NOMO-1 treated with DMSO at 0.1 percent for 48 hours (cell line): Measurements from ENCODE around the gene TEX264.
"Not testable (repeated sequence)": the region's sequence is repeated elsewhere in the genome, so short reads cannot be mapped to it uniquely, and the experiment has no call there.

ENCODE experiments used
- DNase-seq: peaks from one replicate; lab custom pipeline; 2025; ENCODE audit not compliant: unreplicated experiment; lab: John Stamatoyannopoulos, UW

The TEX264 gene

GRCh38 chr3:51715231-51715976, 44.4 kb downstream of the TEX264 start:
- no peak for DNase-seq

- no peak for DNase-seq
Measured at GRCh38 chr3:51715977-51716294, 44.9 kb downstream of the TEX264 start.

- DNase-seq: no peak
Measured at GRCh38 chr3:51716805-51717204, 45.8 kb downstream of the TEX264 start.

- no peak for DNase-seq
Measured at GRCh38 chr3:51717446-51717845, 46.4 kb downstream of the TEX264 start.

GRCh38 chr3:51717947-51718346, 46.9 kb downstream of the TEX264 start:
- no peak for DNase-seq

GRCh38 chr3:51718547-51719409, 47.7 kb downstream of the TEX264 start:
- peak; percentile 80 for DNase-seq

- no peak for DNase-seq
Measured at GRCh38 chr3:51719410-51720025, 48.5 kb downstream of the TEX264 start.

GRCh38 chr3:51720292-51721061, 49.4 kb downstream of the TEX264 start:
- DNase-seq: no peak

GRCh38 chr3:51721062-51721745, 50.2 kb downstream of the TEX264 start:
- DNase-seq: no peak

GRCh38 chr3:51722362-51722761, 51.3 kb downstream of the TEX264 start:
- no peak for DNase-seq

- no peak for DNase-seq
Measured at GRCh38 chr3:51727500-51727899, 56.4 kb downstream of the TEX264 start.

- no peak for DNase-seq
Measured at GRCh38 chr3:51729042-51729633, 58.1 kb downstream of the TEX264 start.

- no peak for DNase-seq
Measured at GRCh38 chr3:51733859-51734571, 63.0 kb downstream of the TEX264 start.

GRCh38 chr3:51734572-51734907, 63.5 kb downstream of the TEX264 start:
- DNase-seq: no peak

GRCh38 chr3:51735039-51735438, 64.0 kb downstream of the TEX264 start:
- DNase-seq: peak; percentile 55

- no peak for DNase-seq
Measured at GRCh38 chr3:51735950-51736349, 64.9 kb downstream of the TEX264 start.

GRCh38 chr3:51739110-51739509, 68.1 kb downstream of the TEX264 start:
- peak; percentile 38 for DNase-seq

GRCh38 chr3:51742320-51742719, 71.3 kb downstream of the TEX264 start:
- DNase-seq: not testable (repeated sequence)

- DNase-seq: peak; percentile 85
Measured at GRCh38 chr3:51742978-51743377, 71.9 kb downstream of the TEX264 start.

GRCh38 chr3:51747840-51748239, 76.8 kb downstream of the TEX264 start:
- DNase-seq: no peak
